HK-2 (cell line): Measurements from ENCODE around the gene PPIP5K2.
"Not testable (repeated sequence)": the region's sequence is repeated elsewhere in the genome, so short reads cannot be mapped to it uniquely, and the experiment has no call there.

Source experiments
- DNase-seq: peaks from one replicate; pipeline ENCODE4 v3.0.0-alpha.2; 2018; ENCODE audit not compliant: unreplicated experiment

PPIP5K2 gene

GRCh38 chr5:103122242-103122641, 2.1 kb downstream of the PPIP5K2 start:
- no peak for DNase-seq

GRCh38 chr5:103126557-103126956, 6.5 kb downstream of the PPIP5K2 start:
- DNase-seq = no peak

- no peak for DNase-seq
Observed at GRCh38 chr5:103127292-103127817, 7.3 kb downstream of the PPIP5K2 start.

GRCh38 chr5:103128202-103128601, 8.1 kb downstream of the PPIP5K2 start:
- no peak for DNase-seq

- no peak for DNase-seq
Observed at GRCh38 chr5:103132684-103133083, 12.6 kb downstream of the PPIP5K2 start.

GRCh38 chr5:103133231-103133630, 13.1 kb downstream of the PPIP5K2 start:
- no peak for DNase-seq

- no peak for DNase-seq
Observed at GRCh38 chr5:103135461-103135860, 15.4 kb downstream of the PPIP5K2 start.

GRCh38 chr5:103138202-103138690, 18.1 kb downstream of the PPIP5K2 start:
- DNase-seq = no peak

GRCh38 chr5:103139264-103139865, 19.3 kb downstream of the PPIP5K2 start:
- peak; percentile 60 for DNase-seq

GRCh38 chr5:103142132-103142531, 22.0 kb downstream of the PPIP5K2 start:
- DNase-seq = not testable (repeated sequence)

- DNase-seq = no peak
Observed at GRCh38 chr5:103145196-103145595, 25.1 kb downstream of the PPIP5K2 start.

- DNase-seq = no peak
Observed at GRCh38 chr5:103148213-103148612, 28.1 kb downstream of the PPIP5K2 start.

GRCh38 chr5:103151156-103151555, 31.1 kb downstream of the PPIP5K2 start:
- no peak for DNase-seq

- DNase-seq = no peak
Observed at GRCh38 chr5:103166706-103167105, 46.6 kb downstream of the PPIP5K2 start.

GRCh38 chr5:103174147-103174546, 54.0 kb downstream of the PPIP5K2 start:
- no peak for DNase-seq

- DNase-seq = no peak
Observed at GRCh38 chr5:103177543-103177942, 57.4 kb downstream of the PPIP5K2 start.

GRCh38 chr5:103178167-103178566, 58.1 kb downstream of the PPIP5K2 start:
- no peak for DNase-seq

- no peak for DNase-seq
Observed at GRCh38 chr5:103186152-103186551, 66.1 kb downstream of the PPIP5K2 start.

GRCh38 chr5:103188436-103188835, 68.3 kb downstream of the PPIP5K2 start:
- no peak for DNase-seq

- DNase-seq = no peak
Observed at GRCh38 chr5:103203226-103203625, 83.1 kb downstream of the PPIP5K2 start.

GRCh38 chr5:103204990-103205389, 84.9 kb downstream of the PPIP5K2 start:
- DNase-seq = not testable (repeated sequence)

GRCh38 chr5:103205991-103206700, 86.0 kb downstream of the PPIP5K2 start:
- no peak for DNase-seq

- no peak for DNase-seq
Observed at GRCh38 chr5:103207011-103207410, 86.9 kb downstream of the PPIP5K2 start.
